ENCODE results near the gene EPHB3.
"Not testable (repeated sequence)": the region's sequence is repeated elsewhere in the genome, so short reads cannot be mapped to it uniquely, and the experiment has no call there.

EPHB3 gene

DNA sequence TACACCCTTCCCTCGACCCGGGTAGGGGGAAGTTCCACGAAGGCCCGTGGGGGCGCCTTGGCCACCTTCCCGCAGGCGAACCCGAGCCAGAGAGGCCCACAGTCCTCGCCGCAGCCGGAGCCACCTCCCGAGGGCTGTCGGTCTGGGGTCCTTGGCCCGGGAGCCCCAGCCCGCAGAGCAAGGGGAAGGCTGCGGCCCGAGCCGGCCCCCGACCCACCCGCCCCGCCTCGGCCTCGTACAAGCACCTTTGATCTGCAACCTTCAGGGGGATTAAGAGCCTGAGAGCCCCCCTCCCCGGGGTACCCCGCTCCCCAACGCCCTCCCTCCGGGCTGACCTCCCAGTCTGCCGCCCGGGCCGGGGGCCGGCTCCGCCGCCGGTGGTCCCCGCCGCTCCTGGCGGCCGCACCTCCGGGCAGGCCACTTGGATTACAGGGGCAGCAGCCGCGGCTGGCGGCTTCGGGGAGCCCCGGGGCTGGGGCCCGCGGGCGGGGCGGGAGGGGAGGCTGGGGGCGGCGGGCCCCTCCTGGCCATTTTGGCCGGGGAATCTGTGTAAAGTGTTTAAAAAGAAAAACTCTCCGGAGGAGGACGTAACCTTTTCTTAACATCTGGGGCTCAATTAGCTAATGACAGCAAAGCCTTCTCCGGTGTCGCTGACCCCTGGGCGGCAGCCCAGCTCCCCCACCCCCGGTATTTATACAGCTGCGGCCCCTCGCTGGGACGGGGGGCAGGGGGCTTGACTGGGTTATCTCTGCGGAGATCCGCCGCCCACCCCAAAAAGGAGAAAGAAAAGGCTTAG lies 40.2 kb downstream of the EPHB3 start:
- no peak for DNase-seq

DNA sequence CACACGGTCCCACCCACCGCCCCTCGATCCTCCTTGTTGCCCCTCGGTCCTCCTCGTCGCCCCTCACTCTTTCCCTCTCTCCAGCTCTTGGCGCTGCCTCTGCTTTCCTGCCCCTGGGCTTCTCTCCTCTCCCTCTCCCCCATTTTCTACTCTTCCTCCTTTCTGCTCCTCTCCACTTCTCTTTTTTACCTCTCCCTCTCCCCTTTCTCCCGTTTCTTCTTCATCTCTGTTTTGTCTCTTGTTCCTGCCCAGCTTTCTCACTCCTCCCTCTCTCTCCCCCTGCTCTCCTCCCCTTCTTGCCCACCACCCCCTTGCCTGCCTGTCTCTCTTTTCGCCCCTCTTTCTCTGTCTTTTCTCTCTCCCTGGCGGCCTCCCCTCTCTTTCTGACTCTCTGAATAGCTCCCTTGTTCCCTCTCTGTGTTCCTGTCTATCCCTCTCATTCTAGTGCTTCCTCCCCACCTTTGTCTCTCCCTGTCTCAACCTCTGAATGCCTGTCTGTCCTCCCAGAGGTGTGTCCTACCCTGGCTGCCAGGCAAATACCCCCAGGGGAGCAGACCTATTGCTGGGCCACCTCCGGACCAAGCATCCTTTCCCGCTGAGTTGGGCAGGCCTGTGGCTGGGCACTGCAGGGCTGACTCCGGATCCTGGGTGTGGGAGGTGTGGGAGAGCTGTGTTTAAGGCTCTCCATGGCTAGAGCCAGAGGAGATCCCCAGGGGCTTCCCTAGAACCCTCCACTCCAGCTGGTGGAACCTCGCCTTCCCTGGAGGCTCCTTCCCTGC lies 41.0 kb downstream of the EPHB3 start:
- no peak for DNase-seq

DNA sequence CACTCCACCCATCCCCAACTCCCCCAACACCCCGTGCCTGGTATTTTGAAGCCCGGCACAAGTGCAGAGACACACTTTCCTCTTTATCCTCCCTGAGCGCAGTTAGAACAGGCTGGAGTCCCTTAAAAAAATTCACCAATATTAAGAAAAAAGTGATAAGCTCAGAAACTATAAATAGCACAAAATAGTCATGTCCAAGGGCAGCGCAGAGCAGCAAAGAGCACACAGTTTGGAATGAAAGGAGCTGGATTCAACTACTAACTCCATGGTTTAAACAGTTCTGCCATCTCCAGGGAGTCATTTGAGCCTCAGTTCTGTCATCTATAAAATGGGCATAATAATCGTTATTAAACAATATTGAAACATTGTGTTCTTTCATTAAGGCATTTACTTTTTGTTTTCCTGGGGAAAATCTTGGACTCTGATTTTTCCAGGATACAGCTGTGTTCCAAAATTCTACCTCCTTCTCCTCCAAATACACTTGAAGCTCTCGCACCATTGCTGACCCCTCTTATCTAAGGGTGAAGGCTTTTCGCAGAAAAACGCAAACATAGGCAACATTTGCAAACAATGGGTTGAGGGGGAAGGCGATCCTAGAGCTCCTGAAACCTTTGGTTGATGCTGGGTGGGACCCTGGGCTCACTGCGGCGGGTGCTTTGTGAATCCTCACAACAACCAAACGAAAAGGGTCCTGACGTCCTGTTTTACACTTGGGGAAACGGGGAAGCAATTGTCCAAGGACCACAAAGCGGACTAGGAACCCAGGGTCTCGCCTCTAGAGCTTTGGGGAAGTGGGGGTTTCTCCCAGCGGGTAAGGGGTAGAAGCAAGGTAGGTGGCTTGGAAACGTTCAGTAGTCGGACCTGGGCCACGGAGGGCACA lies 41.8 kb downstream of the EPHB3 start:
- DNase-seq: no peak

DNA sequence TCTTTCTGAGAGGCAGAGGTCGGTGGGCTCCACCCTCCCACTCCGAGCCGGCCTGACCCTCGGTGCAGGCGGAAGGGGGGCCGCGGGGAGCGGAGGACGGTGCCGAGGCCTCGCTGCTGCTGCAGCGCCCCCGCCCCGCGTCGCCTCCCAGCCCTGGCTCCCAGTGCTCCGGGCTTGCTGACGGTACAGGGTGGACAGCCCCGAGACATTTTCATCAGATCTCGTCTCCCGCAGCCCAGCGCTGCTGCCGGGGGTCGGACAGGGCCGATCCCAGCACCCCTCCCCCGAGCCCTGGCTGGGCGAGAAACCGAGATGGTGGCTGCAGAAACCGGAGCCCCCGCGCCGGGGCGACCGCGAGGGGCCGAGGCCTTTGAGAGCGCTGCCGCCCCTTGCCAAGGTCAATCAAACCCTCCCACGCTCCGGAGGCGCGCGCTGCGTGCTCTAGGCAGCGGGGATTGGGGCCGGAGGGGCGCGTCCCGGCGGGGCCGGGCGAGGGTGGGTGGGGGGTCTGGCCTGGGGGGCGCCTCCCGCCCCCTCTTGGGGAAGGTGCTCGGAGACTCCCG lies 42.5 kb downstream of the EPHB3 start:
- DNase-seq: no peak

DNA sequence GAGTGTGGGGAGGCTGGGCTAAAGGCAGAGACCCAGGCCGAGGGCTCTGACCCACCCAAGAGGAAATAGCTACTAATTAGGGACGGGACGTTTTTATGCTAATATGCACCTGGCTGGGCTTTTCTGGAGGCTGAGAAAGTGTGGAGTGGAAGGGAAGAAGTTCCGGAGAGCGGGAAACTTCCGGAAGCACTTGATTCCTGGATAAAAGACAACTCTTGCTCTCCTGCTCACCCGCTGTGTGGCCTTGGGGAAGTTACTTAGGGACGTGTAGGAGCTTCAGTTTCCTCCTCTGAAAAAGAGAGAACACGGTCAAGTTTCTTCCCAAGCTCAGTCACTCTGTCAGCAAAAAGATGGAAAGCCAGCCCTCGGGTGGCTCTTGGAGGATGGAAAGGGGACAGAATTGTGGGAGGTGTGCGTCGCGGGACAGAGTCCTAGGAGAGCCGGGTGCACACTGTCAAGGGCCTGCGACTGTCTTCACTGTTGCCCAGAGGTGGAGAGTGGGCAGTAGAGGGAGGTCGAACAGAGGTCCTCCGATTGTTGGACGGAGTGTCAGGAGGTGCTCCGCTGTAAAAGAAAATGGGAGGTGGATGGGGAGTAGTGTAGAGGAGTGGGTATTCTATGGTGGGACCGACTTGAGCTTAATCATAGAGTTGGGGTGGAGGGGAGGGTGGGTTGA lies 43.2 kb downstream of the EPHB3 start:
- no peak for DNase-seq

DNA sequence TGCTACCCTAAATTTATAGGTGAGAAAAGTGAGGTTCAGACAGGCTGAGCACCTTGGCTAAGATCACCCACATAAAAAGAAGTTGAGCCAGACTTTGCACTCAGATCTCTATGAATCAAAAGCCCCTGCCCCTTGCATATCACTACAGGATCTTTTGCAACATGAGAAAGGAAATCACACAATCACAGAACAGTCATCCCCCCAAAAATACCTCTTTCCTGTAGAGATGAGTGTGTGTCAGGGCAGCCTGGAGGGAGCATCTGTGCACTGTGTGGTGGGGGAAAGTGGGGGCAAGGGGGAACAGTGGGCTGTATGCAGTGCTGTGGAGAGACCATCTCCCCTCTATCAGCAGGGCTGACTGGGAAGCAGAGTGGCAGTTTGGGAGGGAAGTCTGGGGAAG lies 46.6 kb downstream of the EPHB3 start:
- no peak for DNase-seq

DNA sequence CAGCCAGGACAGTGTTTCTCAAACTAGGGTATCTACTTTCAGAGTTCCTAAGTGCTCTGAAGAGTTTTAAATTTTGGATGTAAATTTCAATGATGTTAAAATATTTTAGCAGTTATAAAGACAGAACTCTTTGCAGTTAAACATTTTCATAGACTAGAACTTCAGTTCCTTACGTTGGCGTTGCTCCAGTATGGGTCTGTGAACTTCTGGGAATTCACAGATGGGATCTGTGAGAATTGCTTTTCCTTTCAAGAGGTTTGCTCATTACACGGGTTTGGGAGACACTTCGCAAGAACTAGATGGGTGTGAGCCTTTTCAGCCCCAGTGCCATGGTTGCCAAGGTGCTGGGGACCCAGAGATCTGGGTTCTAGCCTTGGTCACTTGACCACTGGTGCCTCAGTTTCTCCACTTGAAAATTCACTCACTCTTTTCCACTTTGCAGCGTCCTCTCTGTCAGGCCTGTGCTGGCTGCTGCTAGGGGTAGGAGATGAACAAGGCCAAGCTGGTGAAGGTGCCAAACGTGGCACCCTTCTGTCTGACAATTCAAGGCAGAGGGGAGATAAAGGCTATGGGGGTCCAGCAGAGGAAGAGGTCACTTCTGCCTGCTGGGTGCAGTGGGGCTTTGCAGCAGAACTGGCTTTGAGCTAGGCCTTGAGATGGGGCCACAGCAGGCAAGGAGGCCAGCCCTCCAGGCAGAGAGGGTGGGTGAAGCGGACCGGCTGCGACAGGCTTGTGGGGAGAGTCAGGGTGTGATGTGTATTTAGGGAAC lies 48.1 kb downstream of the EPHB3 start:
- no peak for DNase-seq

DNA sequence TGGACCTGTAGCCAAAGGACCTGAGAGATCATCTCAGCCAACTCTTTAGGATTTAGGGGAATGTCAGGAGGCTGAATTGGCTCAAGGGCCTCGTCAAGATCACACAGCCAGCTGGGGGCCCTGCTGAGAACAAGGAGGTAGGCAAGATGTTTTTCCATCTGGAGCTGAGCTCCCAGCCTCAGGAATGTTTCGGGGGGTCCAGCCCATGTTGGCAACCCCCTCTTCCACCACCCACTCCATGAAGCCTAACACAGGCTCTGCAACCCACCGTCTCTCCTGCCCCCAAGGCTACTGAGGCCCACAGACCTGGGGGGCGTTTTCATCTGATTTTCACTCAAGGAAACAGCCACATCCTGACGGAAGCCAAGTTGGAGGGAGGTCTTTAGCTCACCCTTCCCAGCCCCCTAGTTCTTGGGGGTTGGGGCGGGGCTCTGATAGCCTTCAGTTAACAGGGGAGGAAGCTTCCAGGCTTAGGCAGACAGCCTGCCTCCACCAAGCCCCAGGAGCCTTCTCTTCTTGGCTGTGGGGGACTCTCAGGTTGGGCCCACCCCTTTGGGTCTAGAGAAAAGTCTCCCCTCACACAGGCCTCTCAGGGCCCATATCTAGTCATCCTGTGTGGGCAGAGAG lies 48.8 kb downstream of the EPHB3 start:
- no peak for DNase-seq

DNA sequence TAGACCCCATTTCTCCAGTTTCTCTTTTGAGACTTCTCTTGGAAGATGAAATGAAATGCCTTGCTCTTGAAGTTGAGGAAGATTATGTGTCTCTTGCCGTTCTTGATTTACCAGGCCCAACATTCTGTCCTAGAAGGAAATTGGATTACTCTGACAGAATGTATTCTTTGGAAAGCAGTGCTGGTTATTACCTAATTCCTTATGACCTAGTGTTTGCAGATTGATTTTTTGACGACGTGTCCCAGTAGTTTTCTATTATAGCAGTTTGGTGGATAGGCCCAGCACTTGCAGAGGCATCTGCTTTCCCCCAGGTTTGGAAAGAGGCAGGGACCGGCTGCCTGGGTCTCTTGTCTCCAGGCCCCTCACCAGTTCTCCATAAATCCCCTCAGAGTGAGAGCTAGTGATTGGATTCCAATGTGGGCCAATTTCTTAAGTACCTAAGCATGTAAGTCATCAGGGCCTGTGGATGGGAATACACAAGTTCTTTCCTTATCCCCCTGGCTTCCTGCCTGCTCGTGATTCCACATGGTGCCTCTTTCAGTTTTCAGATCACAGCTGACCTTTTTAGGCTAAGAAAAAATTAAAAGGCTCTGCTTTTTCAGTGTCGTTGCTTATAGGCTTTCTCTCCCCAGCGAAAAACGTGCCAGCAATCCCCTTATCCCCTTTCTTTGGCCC lies 50.2 kb downstream of the EPHB3 start:
- no peak for DNase-seq

DNA sequence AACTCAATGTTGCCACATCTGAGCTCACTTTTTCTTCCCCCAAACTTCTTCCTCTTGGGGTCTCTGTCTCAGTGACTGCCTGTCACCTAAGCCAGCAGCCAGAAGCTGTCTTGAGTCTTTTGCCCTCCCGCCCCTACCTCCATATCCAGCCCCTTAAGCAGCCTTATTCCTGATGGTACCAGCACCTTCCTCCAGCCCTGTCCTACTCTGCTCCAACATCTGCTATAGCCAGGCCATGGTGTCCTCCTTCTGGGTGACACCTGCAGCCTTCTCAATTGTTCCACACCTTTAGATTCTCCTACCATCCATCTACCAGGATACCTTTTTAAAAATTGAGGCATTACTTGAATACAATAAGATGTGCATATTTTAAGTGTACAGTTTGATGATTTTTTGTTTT lies 53.8 kb downstream of the EPHB3 start:
- DNase-seq: no peak

DNA sequence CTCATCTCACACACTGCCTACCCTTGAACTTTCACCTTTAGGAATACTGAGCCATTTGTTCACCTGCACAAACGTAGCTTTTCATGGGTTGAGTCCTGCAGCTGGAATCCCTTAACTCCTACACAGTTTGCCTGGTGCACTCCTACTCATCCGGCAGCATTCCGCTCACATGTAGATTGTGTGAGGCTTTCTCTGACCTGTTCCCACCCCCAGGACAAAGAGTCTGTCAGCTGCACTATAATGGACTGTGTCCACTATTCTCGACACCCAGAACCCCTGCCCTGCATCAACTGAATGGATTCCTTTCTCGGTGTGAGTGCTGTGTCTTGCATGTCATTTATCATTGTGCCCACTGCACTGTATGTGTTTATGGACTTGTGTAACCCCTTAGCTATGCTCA lies 54.9 kb downstream of the EPHB3 start:
- no peak for DNase-seq

DNA sequence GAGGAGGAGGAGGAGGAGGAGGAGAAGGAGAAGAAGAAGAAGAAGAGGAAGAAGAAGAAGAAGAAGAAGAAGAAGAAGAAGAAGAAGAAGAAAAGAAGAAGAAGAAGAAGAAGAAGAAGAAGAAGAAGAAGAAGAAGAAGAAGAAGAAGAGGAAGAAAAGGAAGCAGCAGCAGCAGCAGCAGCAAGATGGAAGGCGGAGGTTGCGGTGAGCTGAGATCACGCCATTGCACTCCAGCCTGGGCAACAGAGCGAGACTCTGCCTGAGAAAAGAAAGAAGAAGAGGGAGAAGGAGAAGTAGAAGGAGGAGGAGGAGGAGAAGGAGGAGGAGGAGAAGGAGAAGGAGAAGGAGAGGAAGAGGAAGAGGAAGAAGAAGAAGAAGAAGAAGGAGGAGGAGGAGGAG lies 55.7 kb downstream of the EPHB3 start:
- DNase-seq: not testable (repeated sequence)

DNA sequence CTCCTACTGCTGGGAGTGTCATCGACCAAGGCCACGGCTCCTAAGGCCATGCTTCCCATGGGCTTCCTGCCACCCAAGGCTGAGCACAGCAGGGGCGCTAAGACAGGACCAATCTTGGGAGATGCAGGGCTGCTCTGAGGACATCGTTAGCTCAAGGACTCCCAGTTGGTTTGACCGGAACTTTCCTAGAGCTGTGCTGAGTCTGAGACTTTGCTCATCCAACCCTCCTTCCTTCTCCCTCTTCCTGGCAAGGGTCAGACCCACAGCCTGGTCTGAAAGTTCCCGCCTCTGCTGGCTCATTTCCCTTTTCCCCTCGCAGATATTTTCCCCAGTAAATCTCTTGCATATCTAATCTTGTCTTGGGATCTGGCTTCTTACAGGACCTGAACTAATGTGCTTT lies 57.2 kb downstream of the EPHB3 start:
- DNase-seq: no peak

DNA sequence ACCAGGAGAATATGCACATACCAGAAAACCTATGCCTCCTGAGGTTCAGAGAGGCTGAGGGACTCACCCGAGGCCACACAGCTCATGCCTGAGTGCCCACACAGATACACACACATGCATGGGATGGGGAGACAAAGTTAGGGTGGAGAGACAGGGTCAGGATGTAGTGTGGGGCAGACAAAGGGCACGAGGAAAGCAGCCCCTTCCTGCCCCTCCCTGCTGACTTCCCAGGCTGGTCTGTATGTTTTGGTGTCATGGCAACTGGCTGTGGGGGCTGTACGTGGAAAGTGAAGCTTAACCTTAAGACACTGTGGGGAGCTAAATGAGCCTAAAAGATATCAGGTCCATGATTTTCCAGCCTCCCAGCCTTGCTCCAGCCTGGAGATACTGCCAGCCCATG lies 57.8 kb downstream of the EPHB3 start:
- DNase-seq: no peak

DNA sequence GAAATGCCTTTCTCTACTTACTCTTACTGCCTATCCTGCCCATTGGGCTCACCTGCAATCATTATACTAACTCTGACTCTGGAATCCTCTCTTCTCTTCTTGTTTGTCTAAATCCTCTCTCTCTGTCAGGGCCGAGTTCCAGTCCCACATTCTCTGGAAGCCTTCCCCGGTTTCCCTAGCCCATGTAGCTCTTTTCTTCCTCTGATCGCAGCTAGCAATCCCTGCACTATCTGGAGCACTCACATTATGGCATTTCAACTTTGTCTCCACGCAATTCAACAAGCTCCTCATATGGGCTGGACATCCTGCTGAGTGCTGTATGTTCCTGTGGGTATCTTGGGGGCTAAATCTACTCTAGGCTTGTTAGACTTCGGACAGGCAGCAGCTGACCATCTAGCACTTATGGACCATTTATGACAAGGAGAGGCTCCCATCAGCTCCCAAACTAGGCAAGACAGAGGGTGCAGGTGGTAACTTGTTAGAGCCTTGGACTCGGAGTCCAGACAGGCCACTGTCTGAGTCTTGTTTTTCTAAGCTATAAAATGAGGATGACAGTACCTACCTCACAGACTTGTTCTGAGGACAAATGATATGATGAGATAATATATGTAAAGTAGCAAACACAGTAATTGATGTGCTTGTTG lies 58.3 kb downstream of the EPHB3 start:
- no peak for DNase-seq

DNA sequence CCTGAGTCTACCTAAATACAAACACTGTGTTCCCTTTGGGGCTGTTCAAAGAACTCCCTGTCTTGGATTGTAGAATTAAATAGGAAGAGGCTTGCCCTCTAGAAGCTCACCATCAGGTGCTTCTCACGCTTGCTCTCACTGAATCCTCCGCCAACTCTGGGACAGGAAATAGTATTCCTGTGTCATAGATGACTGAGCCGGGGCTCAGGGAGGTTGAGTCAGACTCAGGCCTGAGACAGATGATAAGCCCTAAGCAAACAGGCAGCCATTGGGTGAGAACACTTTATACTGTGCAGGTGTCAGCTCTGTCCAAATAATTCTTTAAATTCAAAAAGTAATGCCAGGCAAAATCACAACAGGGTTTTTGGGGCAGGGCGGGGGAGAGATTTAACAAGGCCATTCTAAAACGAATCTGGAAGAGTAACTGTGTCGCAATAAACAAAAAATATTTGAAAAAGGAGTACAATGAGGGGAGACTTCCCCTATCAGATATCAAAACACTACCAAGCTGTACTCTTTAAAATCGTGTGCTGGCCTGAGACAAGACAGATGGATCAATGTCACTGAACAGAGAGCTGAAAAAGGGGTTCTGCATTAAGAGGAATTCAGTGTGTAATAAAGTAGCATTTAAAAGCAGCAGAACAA lies 59.0 kb downstream of the EPHB3 start:
- no peak for DNase-seq

DNA sequence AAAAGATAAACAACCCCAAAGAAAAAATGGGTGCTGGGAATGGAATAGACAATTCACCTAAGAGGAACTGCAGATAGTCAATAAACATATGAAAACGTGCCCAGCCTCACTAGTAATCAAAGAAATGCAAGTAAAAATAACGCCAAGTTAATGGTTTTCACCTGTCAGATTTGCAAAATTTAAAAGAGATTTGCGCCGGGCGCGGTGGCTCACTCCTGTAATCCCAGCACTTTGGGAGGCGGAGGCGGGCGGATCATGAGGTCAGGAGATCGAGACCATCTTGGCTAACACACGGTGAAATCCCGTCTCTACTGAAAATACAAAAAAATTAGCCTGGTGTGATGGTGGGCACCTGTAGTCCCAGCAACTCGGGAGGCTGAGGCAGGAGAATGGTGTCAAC lies 60.6 kb downstream of the EPHB3 start:
- DNase-seq: not testable (repeated sequence)

DNA sequence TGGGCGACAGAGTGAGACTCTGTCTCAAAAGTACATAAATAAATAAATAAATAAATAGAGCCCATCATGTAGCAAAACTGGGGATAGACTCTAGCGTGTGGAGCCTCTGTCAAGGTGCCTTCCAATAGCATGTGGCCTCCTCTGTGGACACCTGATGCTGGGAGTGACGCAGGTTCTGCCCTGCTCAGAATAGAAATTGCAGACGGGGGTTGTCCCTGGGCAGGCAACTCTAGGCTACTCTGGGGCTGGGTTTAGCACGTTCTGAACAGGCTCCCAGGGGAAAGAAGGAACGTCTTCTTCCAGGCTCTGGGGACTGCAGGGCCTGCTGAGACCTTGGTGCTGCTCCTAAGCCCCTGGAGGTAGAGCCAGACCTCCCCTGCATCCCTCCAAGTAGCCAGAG lies 65.3 kb downstream of the EPHB3 start:
- DNase-seq: no peak

DNA sequence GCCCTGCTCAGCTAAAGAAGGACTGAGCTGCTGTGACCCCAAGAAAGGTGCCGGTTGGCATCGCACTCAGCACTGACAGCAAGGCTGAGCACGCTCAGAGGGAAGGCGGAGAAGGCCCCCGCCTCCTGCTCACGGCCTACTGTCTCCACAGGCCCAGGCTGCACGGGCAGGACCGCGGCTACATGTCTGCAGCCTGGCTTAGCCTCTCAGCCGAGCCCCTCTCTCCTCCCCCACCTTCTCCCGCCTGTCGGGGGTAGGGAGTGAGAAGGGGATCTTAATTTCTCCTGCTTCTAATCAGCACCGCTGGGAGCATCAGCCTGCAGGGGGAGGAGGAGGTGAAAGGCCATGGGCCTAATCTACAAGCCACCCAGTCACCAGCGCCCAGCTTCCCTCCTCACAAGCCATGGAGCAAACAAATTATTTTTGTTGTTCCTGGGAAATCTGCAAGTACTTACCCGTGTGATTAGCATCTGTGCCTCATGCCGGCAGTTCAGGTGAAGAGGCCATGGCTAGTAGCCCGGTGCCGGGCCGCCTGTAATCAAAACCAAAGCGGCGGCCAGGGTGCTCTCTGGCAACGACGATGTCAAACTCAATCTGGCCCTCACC lies 68.1 kb downstream of the EPHB3 start:
- no peak for DNase-seq

Measured in activated CD4-positive, CD25-positive, alpha-beta regulatory T cell treated with anti-CD3 and anti-CD28 coated beads, Interleukin-2, amount 50 U/mL, for 72 hours (primary cell).